Panc1 (cell line): ENCODE measurements around the gene DDAH1. TPM values are rescaled to one million over a fixed set of nuclear protein-coding genes. Genes with fewer than 3 reads are reported as not detected.
A peak's percentile ranks its signal among the peaks of the same experiment; 100 is the strongest.
"Not testable (repeated sequence)": the region's sequence is repeated elsewhere in the genome, so short reads cannot be mapped to it uniquely, and the experiment has no call there.

Source experiments
- ATAC-seq: fragments of 200-7000 bp; cut with Tn5 transposase; 2 replicates; pipeline ENCODE4 v1.9.1; 2020; ENCODE audit warnings: mild to moderate bottlenecking, moderate library complexity
- Bru-seq: library from RNA; stranded (reverse); fragments of 400-500 nt; gene quantifications from one replicate; lab custom pipeline; 2021; lab: Mats Ljungman, UMichigan
- BruChase-seq, 2 experiments: library from RNA; stranded (reverse); fragments of 400-500 nt; gene quantifications; one replicate each; lab custom pipeline; 2021; lab: Mats Ljungman, UMichigan
- BruUV-seq: library from RNA; stranded (reverse); fragments of 400-500 nt; replicated peaks from 2 replicates; lab custom pipeline; 2021; lab: Mats Ljungman, UMichigan
- CTCF ChIA-PET: fragments of 300-600 bp; sonication (Branson Sonifier 250); formaldehyde crosslinking; loops from one replicate; lab custom pipeline; 2022; ENCODE audit warnings: antibody characterized with exemption; lab: Charles Lee
- POLR2A ChIA-PET: fragments of 300-600 bp; sonication (Branson Sonifier 250); formaldehyde crosslinking; loops from one replicate; lab custom pipeline; 2022; ENCODE audit warnings: antibody characterized with exemption; lab: Charles Lee
- DNase-seq: peaks from one replicate; pipeline ENCODE4 v3.0.0-alpha.2; 2010; ENCODE audit warnings: low read depth, low spot score
- H3K27ac ChIP-seq: 2 replicates; pipeline ENCODE4 v1.5.1; 2011; ENCODE audit warnings: mild to moderate bottlenecking, low read length, inconsistent platforms
- H3K27me3 ChIP-seq: fragments of 200-500 bp; sonication (Bioruptor generic); 2 replicates; pipeline ENCODE4 v1.6.0; 2014; ENCODE audit warnings: low read length, inconsistent platforms; ENCODE audit not compliant: control insufficient read depth, insufficient read depth
- H3K36me3 ChIP-seq: fragments of 200-500 bp; sonication (Bioruptor generic); 2 replicates; pipeline ENCODE4 v1.5.1; 2014; ENCODE audit warnings: inconsistent platforms, mild to moderate bottlenecking, low read length, moderate library complexity; ENCODE audit not compliant: control insufficient read depth, insufficient read depth
- H3K4me1 ChIP-seq: 2 replicates; pipeline ENCODE4 v1.5.1; 2011; ENCODE audit warnings: inconsistent platforms, mild to moderate bottlenecking, low read length, moderate library complexity; ENCODE audit not compliant: control insufficient read depth, insufficient read depth
- H3K4me3 ChIP-seq, 2 experiments: 2 replicates each; pipeline ENCODE4 v1.5.1; 2011 to 2012; ENCODE audit warnings: low read depth in 2 of 2, low read length in 2 of 2, mild to moderate bottlenecking in 2 of 2, inconsistent platforms in 1 of 2, moderate library complexity in 1 of 2
- H3K9me3 ChIP-seq: fragments of 200-500 bp; sonication (Bioruptor generic); 2 replicates; pipeline ENCODE4 v1.5.1; 2014; ENCODE audit warnings: low read depth, mild to moderate bottlenecking, inconsistent platforms, low read length, moderate library complexity; ENCODE audit not compliant: control insufficient read depth, insufficient read depth
- POLR2AphosphoS5 ChIP-seq: IDR thresholded peaks from 2 replicates; pipeline ENCODE4 v1.6.1; 2012; ENCODE audit warnings: mild to moderate bottlenecking, low read depth, low read length, moderate library complexity
- SIN3A ChIP-seq: IDR thresholded peaks from 2 replicates; pipeline ENCODE4 v1.6.1; 2012; ENCODE audit warnings: low read depth, mild to moderate bottlenecking, low read length, moderate library complexity, borderline replicate concordance; ENCODE audit not compliant: insufficient read depth
- TCF7L2 ChIP-seq: IDR thresholded peaks from 2 replicates; pipeline ENCODE4 v1.6.1; 2011; ENCODE audit warnings: mild to moderate bottlenecking, low read depth, low read length, inconsistent platforms
- in situ Hi-C: cut with HindIII; loops from 2 replicates; pipeline ENCODE4 v1.10.0; 2016; ENCODE audit warnings: low sequenced_read_pairs, low pct_unique_long_range_greater_than_20kb
- intact Hi-C: fragments of 100-400 bp; cut with micrococcal nuclease; formaldehyde crosslinking; loops from one replicate; pipeline ENCODE4 v1.10.0; 2022; ENCODE audit not compliant: unreplicated experiment
- long read RNA-seq: library from polyadenylated mRNA; unstranded; transcript quantifications from one replicate; pipeline ENCODE4 v2.0.0, GENCODE V29; 2021; ENCODE audit not compliant: unreplicated experiment
- polyA plus RNA-seq: library from polyadenylated mRNA; unstranded; fragments of >200 nt; gene quantifications from one replicate; pipeline ENCODE4 v1.2.1, GENCODE V29; 2012; ENCODE audit warnings: missing spikeins; ENCODE audit not compliant: insufficient read length
- total RNA-seq: library from RNA; stranded (reverse); gene quantifications from one replicate; pipeline ENCODE4 v1.2.1, GENCODE V29; 2021; ENCODE audit not compliant: unreplicated experiment
- TF ChIP-seq, protein P1 (sequence below): fragments of 450-650 bp; IDR thresholded peaks from 2 replicates; pipeline ENCODE4 v1.5.1; 2017; ENCODE audit warnings: mild to moderate bottlenecking
- TF ChIP-seq, protein P2 (sequence below), 2 experiments: IDR thresholded peaks; 2 replicates each; pipeline ENCODE4 v1.6.1; 2011 to 2012; ENCODE audit warnings: low read depth in 2 of 2, control low read depth in 1 of 2, low read length in 1 of 2, mild to moderate bottlenecking in 1 of 2, moderate library complexity in 1 of 2; ENCODE audit not compliant: insufficient read depth in 1 of 2

The DDAH1 gene
- total RNA-seq (85.4 TPM), Bru-seq, nascent RNA (percentile 97 among the genes with signal in this experiment), BruChase-seq, experiment 1, labeled RNA remaining after a 2-hour chase (percentile 91 among the genes with signal in this experiment), BruChase-seq, experiment 2, labeled RNA remaining after a 6-hour chase (percentile 92 among the genes with signal in this experiment)
- polyA plus RNA-seq: 34.5 TPM
- long read RNA-seq, transcript DDAH1-201 (6 exons, 3,920 nt): major isoform, 16 of 45 reads
- long read RNA-seq, partial matches to known transcripts: 6 of 45 reads
- long read RNA-seq, other reads (novel, unspliced or antisense): 23 of 45 reads

DNA sequence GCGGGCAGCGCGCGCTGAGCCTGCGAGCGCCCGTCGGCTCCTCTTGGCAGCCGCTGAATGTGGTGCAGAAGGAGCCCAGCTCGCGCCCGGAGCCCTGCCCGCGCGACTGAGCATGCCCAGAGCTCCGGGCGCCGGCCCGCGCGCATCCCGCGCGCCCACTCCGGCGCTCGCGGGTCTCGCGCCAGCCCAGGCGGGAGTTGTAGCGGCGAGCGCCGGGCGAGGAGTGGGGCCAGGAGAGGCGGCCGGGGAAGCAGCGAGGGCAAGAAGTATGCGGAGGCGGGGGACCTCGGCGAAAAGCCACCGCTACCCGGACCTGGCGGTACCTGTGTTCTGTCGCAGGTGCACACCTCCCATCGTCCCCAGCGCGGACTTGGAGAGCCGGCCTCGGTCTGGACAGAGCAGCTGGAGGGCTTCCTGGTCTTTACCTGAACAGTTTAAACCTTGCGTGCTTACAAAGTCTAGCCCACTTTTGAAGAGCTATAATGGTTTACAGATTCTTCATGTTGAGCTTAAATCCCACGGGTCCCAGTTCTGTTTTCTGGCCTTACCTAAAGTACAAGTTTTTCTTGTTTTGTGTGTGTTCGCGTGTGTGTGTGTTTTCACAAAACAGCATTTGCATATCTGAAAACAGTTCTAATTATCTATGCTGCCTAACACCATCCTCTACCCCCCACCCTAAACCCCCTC lies at the start of gene DDAH1:
Gene DDAH1 (minus strand): TSS at position 61 of the 687 bp plus-strand sequence. CDS start 114 bp downstream, outside the sequence.
- ATAC-seq (peak; percentile 89), DNase-seq (no peak)
- H3K27ac ChIP-seq: peak within 1 kb of the TSS; percentile 94
- no peaks in the 10 kb centered on the region for H3K27me3 ChIP-seq
- peak within 1 kb of the TSS; percentile 80 to 82 for H3K4me3 ChIP-seq
- no TSS peak for BruUV-seq
- ChIA-PET POLR2A (interaction anchor here (0.5 to 1.4 kb wide), 5 partner anchors 79 to 189 kb away, joined by 3 to 5 read pairs (median 4); partner anchors contain the start of gene BCL10), CTCF (interaction anchor here (0.6 to 1.1 kb wide), 2 partner anchors 206 to 228 kb away, joined by 3 to 4 read pairs; no protein-coding TSS in a partner anchor)
- H3K4me1 ChIP-seq: peaks cover 42% of the 10 kb centered on the region
- in situ Hi-C loops: no loop called here
- intact Hi-C loops: no loop called here
- TF ChIP-seq TCF7L2: peak; percentile 74; the same call in 1 of the 2 replicates
- TF ChIP-seq, protein P1, sequence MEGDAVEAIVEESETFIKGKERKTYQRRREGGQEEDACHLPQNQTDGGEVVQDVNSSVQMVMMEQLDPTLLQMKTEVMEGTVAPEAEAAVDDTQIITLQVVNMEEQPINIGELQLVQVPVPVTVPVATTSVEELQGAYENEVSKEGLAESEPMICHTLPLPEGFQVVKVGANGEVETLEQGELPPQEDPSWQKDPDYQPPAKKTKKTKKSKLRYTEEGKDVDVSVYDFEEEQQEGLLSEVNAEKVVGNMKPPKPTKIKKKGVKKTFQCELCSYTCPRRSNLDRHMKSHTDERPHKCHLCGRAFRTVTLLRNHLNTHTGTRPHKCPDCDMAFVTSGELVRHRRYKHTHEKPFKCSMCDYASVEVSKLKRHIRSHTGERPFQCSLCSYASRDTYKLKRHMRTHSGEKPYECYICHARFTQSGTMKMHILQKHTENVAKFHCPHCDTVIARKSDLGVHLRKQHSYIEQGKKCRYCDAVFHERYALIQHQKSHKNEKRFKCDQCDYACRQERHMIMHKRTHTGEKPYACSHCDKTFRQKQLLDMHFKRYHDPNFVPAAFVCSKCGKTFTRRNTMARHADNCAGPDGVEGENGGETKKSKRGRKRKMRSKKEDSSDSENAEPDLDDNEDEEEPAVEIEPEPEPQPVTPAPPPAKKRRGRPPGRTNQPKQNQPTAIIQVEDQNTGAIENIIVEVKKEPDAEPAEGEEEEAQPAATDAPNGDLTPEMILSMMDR: no peak
- peak; percentile 75 for TF ChIP-seq POLR2AphosphoS5
- H3K9me3 ChIP-seq: no peaks in the 10 kb centered on the region
- no peaks in the 10 kb centered on the region for H3K36me3 ChIP-seq

DNA sequence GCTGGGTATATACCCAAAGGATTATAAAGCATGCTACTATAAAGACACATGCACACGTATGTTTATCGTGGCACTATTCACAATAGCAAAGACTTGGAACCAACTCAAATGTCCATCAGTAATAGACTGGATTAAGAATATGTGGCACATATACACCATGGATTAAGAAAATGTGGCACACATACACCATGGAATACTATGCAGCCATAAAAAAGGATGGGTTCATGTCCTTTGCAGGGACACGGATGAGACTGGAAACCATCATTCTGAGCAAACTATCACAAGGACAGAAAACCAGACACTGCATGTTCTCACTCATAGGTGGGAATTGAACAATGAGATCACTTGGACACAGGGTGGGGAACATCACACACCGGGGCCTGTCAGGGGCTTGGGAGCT lies 49.0 kb upstream of the DDAH1 start:
- in situ Hi-C loops, intact Hi-C loops, ATAC-seq, BruUV-seq, POLR2A ChIA-PET, H3K4me3 ChIP-seq, DNase-seq, H3K9me3 ChIP-seq, CTCF ChIA-PET, H3K36me3 ChIP-seq, H3K27me3 ChIP-seq, H3K27ac ChIP-seq: not testable (repeated sequence)
- H3K4me1 ChIP-seq: peaks cover 12% of the 10 kb centered on the region

DNA sequence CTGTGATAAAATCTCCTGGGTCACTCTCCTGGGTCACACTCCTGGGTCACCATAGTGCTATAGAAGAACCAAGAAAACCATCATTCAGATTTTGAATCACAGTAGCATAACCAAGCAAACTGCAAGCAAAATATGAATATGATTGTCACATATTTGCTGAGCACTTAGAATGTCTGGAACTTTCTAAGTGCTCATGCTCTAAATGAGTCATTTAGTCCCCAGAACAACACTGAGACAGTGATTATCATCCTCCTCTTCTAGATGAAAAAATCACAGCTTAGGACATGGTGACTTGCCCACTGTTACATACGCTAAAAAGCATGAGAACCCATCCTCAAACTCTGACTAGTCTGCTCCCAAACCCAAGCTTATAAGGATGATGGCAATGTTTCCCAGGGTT lies 39.5 kb upstream of the DDAH1 start:
- DNase-seq (no peak), ATAC-seq (no peak)
- CTCF ChIA-PET: no interaction called here
- BruUV-seq: no TSS peak
- Histone ChIP-seq H3K27me3 (no peaks in the 10 kb centered on the region), H3K4me3 (no peak overlapping the region), H3K4me1 (peaks cover 9% of the 10 kb centered on the region; the same call in 1 of the 2 replicates), H3K36me3 (no peaks in the 10 kb centered on the region), H3K27ac (peak overlapping the region; percentile 40; the same call in 1 of the 2 replicates), H3K9me3 (peaks cover 9% of the 10 kb centered on the region; the same call in 1 of the 2 replicates)
- POLR2A ChIA-PET: no interaction called here
- intact Hi-C loops: no loop called here
- TF ChIP-seq SIN3A: no peak
- TF ChIP-seq TCF7L2: no peak
- TF ChIP-seq, protein P2, sequence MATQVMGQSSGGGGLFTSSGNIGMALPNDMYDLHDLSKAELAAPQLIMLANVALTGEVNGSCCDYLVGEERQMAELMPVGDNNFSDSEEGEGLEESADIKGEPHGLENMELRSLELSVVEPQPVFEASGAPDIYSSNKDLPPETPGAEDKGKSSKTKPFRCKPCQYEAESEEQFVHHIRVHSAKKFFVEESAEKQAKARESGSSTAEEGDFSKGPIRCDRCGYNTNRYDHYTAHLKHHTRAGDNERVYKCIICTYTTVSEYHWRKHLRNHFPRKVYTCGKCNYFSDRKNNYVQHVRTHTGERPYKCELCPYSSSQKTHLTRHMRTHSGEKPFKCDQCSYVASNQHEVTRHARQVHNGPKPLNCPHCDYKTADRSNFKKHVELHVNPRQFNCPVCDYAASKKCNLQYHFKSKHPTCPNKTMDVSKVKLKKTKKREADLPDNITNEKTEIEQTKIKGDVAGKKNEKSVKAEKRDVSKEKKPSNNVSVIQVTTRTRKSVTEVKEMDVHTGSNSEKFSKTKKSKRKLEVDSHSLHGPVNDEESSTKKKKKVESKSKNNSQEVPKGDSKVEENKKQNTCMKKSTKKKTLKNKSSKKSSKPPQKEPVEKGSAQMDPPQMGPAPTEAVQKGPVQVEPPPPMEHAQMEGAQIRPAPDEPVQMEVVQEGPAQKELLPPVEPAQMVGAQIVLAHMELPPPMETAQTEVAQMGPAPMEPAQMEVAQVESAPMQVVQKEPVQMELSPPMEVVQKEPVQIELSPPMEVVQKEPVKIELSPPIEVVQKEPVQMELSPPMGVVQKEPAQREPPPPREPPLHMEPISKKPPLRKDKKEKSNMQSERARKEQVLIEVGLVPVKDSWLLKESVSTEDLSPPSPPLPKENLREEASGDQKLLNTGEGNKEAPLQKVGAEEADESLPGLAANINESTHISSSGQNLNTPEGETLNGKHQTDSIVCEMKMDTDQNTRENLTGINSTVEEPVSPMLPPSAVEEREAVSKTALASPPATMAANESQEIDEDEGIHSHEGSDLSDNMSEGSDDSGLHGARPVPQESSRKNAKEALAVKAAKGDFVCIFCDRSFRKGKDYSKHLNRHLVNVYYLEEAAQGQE (IDR thresholded peaks at IDR 0.05; ENCODE audit: insufficient read depth in 1 of 2, low read depth in 2 of 2, low read length in 1 of 2): no peak
- TF ChIP-seq POLR2AphosphoS5: no peak
- in situ Hi-C loops: no loop called here
